K562 (cell line): ENCODE results near the gene TMEM242. TPM values are rescaled to one million over a fixed set of nuclear protein-coding genes. Genes with fewer than 3 reads are reported as not detected.
A peak's percentile ranks its signal among the peaks of the same experiment; 100 is the strongest.

Source experiments
- AFF1 ChIP-seq, 2 experiments: fragments of 450-650 bp; IDR thresholded peaks; 2 replicates each; pipeline ENCODE4 v1.6.1; 2018; ENCODE audit warnings: mild to moderate bottlenecking in 2 of 2, low read depth in 1 of 2; ENCODE audit not compliant: partially characterized antibody in 2 of 2
- EP300 ChIP-seq: IDR thresholded peaks from 2 replicates; pipeline ENCODE4 v1.6.1; 2012; ENCODE audit warnings: low read length, improper control_type of control experiment
- GATA2 ChIP-seq: sonication (generic); formaldehyde crosslinking; IDR thresholded peaks from 2 replicates; pipeline ENCODE4 v1.4.0; 2020; ENCODE audit warnings: mild to moderate bottlenecking, missing genetic modification reagents
- MEIS2 ChIP-seq: fragments of 450-650 bp; IDR thresholded peaks from 2 replicates; pipeline ENCODE4 v1.6.1; 2014; ENCODE audit warnings: mild to moderate bottlenecking; ENCODE audit not compliant: partially characterized antibody
- TRIM24 ChIP-seq, 2 experiments: fragments of 450-650 bp; IDR thresholded peaks; 2 replicates each; pipeline ENCODE4 v1.6.1; 2016
- TSC22D4 ChIP-seq: fragments of 450-650 bp; IDR thresholded peaks from 2 replicates; pipeline ENCODE4 v1.6.1; 2016; ENCODE audit warnings: missing genetic modification characterization, missing biosample characterization, control low read depth
- ZNF592 ChIP-seq: fragments of 450-650 bp; IDR thresholded peaks from 2 replicates; pipeline ENCODE4 v1.6.1; 2017; ENCODE audit warnings: antibody characterized with exemption, mild to moderate bottlenecking
- polyA plus RNA-seq, 8 experiments: library from polyadenylated mRNA; depleted of rRNA in 4 of 8; stranded (reverse) in 5 of 8; unstranded in 3 of 8; fragments of >200 nt; fragmentation: Nextera tagmentation in 2 of 8; fragmentation: Illumina TruSeq in 1 of 8; extraction: Ambion mirVana in 2 of 8; extraction: Trizol in 1 of 8; gene quantifications; 2 replicates each; pipeline versions ENCODE4 v1.2.1 to v1.2.3, GENCODE V29; 2011 to 2014; ENCODE audit warnings: inconsistent platforms in 1 of 8, missing spikeins in 1 of 8
- total RNA-seq, 7 experiments: library from RNA; depleted of rRNA in 6 of 7; stranded (reverse); fragments of >200 nt in 6 of 7; fragmentation: Illumina TruSeq in 2 of 7; extraction: Trizol in 2 of 7; gene quantifications; 2 replicates each; pipeline versions ENCODE4 v1.2.1 to v1.2.3, GENCODE V29; 2011 to 2021; ENCODE audit warnings: low replicate concordance in 1 of 7
- TF ChIP-seq, protein P1 (sequence below): fragments of 450-650 bp; IDR thresholded peaks from 2 replicates; pipeline ENCODE4 v1.6.1; 2016

The TMEM242 gene
- total and polyA plus RNA-seq, 9 of the 15 experiments (the other 6 are each of a cell fraction or from before 2014, with no cell fraction given) = 9.5 to 35.3 (median 16.5) TPM

GRCh38 chr6:157335829-157336228 is 12.5 kb upstream of the TMEM242 start (continued):
- no peak for TF ChIP-seq ZNF592
- TF ChIP-seq EP300 = peak; percentile 24; the same call in 1 of the 2 replicates
- peak; percentile 50 for TF ChIP-seq MEIS2
- TF ChIP-seq AFF1 (IDR thresholded peaks at IDR 0.05; ENCODE audit: low read depth in 1 of 2, partially characterized antibody in 2 of 2) = no peak
- no peak for TF ChIP-seq TSC22D4 (tag)
- TF ChIP-seq, protein P1, sequence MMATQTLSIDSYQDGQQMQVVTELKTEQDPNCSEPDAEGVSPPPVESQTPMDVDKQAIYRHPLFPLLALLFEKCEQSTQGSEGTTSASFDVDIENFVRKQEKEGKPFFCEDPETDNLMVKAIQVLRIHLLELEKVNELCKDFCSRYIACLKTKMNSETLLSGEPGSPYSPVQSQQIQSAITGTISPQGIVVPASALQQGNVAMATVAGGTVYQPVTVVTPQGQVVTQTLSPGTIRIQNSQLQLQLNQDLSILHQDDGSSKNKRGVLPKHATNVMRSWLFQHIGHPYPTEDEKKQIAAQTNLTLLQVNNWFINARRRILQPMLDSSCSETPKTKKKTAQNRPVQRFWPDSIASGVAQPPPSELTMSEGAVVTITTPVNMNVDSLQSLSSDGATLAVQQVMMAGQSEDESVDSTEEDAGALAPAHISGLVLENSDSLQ = peak; percentile 69
- peak; percentile 36; the same call in 1 of the 2 replicates for TF ChIP-seq GATA2
- peak; percentile 13 to 57; a peak in 1 of 4 replicates for TF ChIP-seq TRIM24 (IDR thresholded peaks at IDR 0.05)
- TF ChIP-seq, all 486 proteins: peak for 16
